ENCODE data around the gene OLFM1. TPM values are rescaled to one million over a fixed set of nuclear protein-coding genes. Genes with fewer than 3 reads are reported as not detected.

The OLFM1 gene
- total and polyA plus RNA-seq, 4 donors: 2.0 to 5.9 (median 4.4) TPM

DNA sequence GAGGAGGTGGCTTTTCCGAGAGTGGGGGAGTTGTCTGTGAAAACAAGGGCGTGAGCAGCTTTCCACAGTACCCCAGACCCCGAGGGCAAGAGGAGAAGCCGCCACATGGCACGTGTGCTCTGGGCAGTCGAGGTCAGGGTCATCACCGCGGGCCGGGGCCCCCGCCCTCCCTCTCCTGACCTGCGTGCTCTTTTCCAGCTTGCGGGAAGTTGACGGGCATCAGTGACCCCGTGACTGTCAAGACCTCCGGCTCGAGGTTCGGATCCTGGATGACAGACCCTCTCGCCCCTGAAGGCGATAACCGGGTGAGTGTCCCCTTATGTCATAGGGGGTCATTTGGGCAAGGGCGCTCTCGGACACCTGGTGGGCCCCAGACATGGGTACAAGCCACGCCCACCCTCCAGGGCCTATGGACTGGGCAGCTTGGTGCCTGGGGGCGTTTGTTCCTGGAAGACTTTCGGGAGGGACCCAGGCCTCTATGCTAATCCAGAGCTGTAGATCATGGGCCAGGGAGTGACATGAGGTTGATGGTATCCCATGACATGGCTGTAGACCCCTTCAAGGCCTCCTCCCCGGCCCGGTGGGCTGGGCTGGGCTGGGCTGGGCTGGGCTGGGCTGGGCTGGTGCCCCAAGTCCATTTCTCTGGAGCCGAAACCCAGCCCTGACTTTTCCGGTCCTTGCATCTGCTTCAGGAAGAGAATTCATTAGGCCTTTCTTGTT is 19.2 kb downstream of the OLFM1 start:
- Histone ChIP-seq H3K9ac (ENCODE audit: low read depth in 1 of 2, low read length in 2 of 2) (no peak overlapping the region), H3K27me3 (ENCODE audit: control insufficient read depth in 4 of 4, insufficient read depth in 4 of 4, low read length in 3 of 4) (peaks cover 0 to 3% (median under 1%) of the 10 kb centered on the region in 4 donors), H3K36me3 (ENCODE audit: control insufficient read depth in 4 of 4, insufficient read depth in 3 of 4, low read depth in 1 of 4, low read length in 3 of 4) (no peaks in the 10 kb centered on the region), H3K4me1 (ENCODE audit: control insufficient read depth in 4 of 4, insufficient read depth in 4 of 4, low read length in 3 of 4) (no peaks in the 10 kb centered on the region), H3K4me3 (ENCODE audit: low read depth in 1 of 3, low read length in 3 of 3) (no peak overlapping the region), H3K27ac (ENCODE audit: low read depth in 1 of 2, low read length in 2 of 2) (no peak overlapping the region), H3K9me3 (ENCODE audit: control insufficient read depth in 4 of 4, low read length in 3 of 4) (no peaks in the 10 kb centered on the region)
- DNase-seq (ENCODE audit: low spot score): no peak
- TF ChIP-seq HNF4G (IDR thresholded peaks at IDR 0.05) (no peak), GABPA (IDR thresholded peaks at IDR 0.05 in 1 of 2, conservative IDR thresholded peaks at IDR 0.05 in 1 of 2) (no peak), FOXA2 (IDR thresholded peaks at IDR 0.05) (no peak), JUND (IDR thresholded peaks at IDR 0.05) (no peak)
- TF ChIP-seq, protein P1, sequence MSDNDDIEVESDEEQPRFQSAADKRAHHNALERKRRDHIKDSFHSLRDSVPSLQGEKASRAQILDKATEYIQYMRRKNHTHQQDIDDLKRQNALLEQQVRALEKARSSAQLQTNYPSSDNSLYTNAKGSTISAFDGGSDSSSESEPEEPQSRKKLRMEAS (IDR thresholded peaks at IDR 0.05): no peak
- TF ChIP-seq, protein P2, sequence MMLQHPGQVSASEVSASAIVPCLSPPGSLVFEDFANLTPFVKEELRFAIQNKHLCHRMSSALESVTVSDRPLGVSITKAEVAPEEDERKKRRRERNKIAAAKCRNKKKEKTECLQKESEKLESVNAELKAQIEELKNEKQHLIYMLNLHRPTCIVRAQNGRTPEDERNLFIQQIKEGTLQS (IDR thresholded peaks at IDR 0.05): no peak
- 77% methylated on average over 29 of the region's 29 CpGs for WGBS

DNA sequence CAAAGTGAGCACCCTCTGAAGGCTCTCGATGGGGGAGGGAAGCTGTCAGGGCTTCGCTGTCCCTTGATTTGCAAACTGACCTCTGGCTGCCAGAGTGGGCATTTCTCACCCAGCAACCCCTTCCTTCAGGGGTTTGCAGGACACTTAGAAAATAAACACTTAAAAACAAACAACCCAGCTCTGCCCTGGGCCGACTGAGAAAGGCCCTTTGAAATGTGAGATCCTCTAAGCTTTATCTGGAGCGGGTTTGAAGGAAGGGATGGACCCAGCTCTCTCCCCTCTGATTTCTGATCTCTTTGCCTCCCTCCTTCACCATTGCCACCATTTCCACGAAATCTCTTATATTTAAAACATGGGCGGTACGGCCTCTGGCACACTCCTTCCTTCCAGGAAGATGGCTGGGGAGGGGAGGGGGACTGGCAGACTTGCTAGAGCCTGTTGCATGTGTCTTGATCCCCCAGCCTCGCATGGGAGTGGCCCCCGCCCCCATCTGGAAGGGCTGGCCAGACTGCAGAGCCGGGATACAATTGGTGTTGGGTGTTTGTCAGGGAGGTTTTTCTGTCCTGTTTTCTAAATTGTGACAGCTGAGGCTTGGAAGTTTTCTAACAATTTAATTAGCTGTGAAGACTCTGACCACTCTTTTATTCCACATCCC is 20.2 kb downstream of the OLFM1 start:
- no peak for TF ChIP-seq HNF4A (conservative IDR thresholded peaks at IDR 0.05)
- TF ChIP-seq RXRA (IDR thresholded peaks at IDR 0.05): no peak
- TF ChIP-seq, protein P3, sequence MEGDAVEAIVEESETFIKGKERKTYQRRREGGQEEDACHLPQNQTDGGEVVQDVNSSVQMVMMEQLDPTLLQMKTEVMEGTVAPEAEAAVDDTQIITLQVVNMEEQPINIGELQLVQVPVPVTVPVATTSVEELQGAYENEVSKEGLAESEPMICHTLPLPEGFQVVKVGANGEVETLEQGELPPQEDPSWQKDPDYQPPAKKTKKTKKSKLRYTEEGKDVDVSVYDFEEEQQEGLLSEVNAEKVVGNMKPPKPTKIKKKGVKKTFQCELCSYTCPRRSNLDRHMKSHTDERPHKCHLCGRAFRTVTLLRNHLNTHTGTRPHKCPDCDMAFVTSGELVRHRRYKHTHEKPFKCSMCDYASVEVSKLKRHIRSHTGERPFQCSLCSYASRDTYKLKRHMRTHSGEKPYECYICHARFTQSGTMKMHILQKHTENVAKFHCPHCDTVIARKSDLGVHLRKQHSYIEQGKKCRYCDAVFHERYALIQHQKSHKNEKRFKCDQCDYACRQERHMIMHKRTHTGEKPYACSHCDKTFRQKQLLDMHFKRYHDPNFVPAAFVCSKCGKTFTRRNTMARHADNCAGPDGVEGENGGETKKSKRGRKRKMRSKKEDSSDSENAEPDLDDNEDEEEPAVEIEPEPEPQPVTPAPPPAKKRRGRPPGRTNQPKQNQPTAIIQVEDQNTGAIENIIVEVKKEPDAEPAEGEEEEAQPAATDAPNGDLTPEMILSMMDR (IDR thresholded peaks at IDR 0.05; ENCODE audit: low read depth, low read length, missing input control): no peak
- TF ChIP-seq, protein P4, sequence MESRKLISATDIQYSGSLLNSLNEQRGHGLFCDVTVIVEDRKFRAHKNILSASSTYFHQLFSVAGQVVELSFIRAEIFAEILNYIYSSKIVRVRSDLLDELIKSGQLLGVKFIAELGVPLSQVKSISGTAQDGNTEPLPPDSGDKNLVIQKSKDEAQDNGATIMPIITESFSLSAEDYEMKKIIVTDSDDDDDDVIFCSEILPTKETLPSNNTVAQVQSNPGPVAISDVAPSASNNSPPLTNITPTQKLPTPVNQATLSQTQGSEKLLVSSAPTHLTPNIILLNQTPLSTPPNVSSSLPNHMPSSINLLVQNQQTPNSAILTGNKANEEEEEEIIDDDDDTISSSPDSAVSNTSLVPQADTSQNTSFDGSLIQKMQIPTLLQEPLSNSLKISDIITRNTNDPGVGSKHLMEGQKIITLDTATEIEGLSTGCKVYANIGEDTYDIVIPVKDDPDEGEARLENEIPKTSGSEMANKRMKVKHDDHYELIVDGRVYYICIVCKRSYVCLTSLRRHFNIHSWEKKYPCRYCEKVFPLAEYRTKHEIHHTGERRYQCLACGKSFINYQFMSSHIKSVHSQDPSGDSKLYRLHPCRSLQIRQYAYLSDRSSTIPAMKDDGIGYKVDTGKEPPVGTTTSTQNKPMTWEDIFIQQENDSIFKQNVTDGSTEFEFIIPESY (IDR thresholded peaks at IDR 0.05): no peak
- no peak for TF ChIP-seq JUND (IDR thresholded peaks at IDR 0.05)
- TF ChIP-seq FOXA1 (IDR thresholded peaks at IDR 0.05): no peak
- TF ChIP-seq, protein P2 (IDR thresholded peaks at IDR 0.05): no peak
- TF ChIP-seq, protein P5, sequence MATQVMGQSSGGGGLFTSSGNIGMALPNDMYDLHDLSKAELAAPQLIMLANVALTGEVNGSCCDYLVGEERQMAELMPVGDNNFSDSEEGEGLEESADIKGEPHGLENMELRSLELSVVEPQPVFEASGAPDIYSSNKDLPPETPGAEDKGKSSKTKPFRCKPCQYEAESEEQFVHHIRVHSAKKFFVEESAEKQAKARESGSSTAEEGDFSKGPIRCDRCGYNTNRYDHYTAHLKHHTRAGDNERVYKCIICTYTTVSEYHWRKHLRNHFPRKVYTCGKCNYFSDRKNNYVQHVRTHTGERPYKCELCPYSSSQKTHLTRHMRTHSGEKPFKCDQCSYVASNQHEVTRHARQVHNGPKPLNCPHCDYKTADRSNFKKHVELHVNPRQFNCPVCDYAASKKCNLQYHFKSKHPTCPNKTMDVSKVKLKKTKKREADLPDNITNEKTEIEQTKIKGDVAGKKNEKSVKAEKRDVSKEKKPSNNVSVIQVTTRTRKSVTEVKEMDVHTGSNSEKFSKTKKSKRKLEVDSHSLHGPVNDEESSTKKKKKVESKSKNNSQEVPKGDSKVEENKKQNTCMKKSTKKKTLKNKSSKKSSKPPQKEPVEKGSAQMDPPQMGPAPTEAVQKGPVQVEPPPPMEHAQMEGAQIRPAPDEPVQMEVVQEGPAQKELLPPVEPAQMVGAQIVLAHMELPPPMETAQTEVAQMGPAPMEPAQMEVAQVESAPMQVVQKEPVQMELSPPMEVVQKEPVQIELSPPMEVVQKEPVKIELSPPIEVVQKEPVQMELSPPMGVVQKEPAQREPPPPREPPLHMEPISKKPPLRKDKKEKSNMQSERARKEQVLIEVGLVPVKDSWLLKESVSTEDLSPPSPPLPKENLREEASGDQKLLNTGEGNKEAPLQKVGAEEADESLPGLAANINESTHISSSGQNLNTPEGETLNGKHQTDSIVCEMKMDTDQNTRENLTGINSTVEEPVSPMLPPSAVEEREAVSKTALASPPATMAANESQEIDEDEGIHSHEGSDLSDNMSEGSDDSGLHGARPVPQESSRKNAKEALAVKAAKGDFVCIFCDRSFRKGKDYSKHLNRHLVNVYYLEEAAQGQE (IDR thresholded peaks at IDR 0.05): no peak
- no peak for TF ChIP-seq TAF1 (conservative IDR thresholded peaks at IDR 0.05)
- no peak for TF ChIP-seq NR2F2 (IDR thresholded peaks at IDR 0.05)
- WGBS: 25% methylated on average over 10 of the region's 10 CpGs
- H3K36me3 ChIP-seq (ENCODE audit: control insufficient read depth in 4 of 4, insufficient read depth in 3 of 4, low read depth in 1 of 4, low read length in 3 of 4): no peaks in the 10 kb centered on the region
- H3K4me1 ChIP-seq (ENCODE audit: control insufficient read depth in 4 of 4, insufficient read depth in 4 of 4, low read length in 3 of 4): no peaks in the 10 kb centered on the region
- H3K4me3 ChIP-seq (ENCODE audit: low read depth in 1 of 3, low read length in 3 of 3): no peak overlapping the region
- no peak overlapping the region for H3K27ac ChIP-seq (ENCODE audit: low read depth in 1 of 2, low read length in 2 of 2)
- H3K27me3 ChIP-seq (ENCODE audit: control insufficient read depth in 4 of 4, insufficient read depth in 4 of 4, low read length in 3 of 4): peaks cover 0 to 3% (median under 1%) of the 10 kb centered on the region in 4 donors
- no peak overlapping the region for H3K9ac ChIP-seq (ENCODE audit: low read depth in 1 of 2, low read length in 2 of 2)
- H3K9me3 ChIP-seq (ENCODE audit: control insufficient read depth in 4 of 4, low read length in 3 of 4): no peaks in the 10 kb centered on the region
- DNase-seq (ENCODE audit: low spot score): no peak

Measured in liver (tissue), 9 donors.